Heart right ventricle (tissue), 16 donors: Measurements from ENCODE around the gene CTXN1. TPM values are rescaled to one million over a fixed set of nuclear protein-coding genes. Genes with fewer than 3 reads are reported as not detected.

ENCODE experiments used
- ATAC-seq, 8 donors: fragments of 200-7000 bp; cut with Tn5 transposase; one replicate each; pipeline ENCODE4 v1.9.1; 2020; ENCODE audit warnings: mild to moderate bottlenecking in 8 of 8, moderate library complexity in 8 of 8, moderate number of reproducible peaks in 1 of 8
- DNase-seq, 2 donors: peaks; one replicate each; pipeline ENCODE4 v3.0.0-alpha.2; 2020
- H3K27ac ChIP-seq, 10 donors: fragments of 200-600 bp; sonication (generic) in 2 of 10; one replicate each; pipeline versions ENCODE4 v1.5.0 to v1.8.0; 2020 to 2022; ENCODE audit warnings: mild to moderate bottlenecking in 3 of 10
- H3K27me3 ChIP-seq, 7 donors: fragments of 200-600 bp; one replicate each; pipeline ENCODE4 v1.8.0; 2021 to 2022; ENCODE audit warnings: mild to moderate bottlenecking in 2 of 7
- H3K36me3 ChIP-seq, 9 donors: fragments of 200-600 bp; sonication (generic) in 1 of 9; one replicate each; pipeline versions ENCODE4 v1.5.0 to v1.8.0; 2020 to 2022; ENCODE audit warnings: mild to moderate bottlenecking in 2 of 9
- H3K4me1 ChIP-seq, 9 donors: fragments of 200-600 bp; sonication (generic) in 1 of 9; one replicate each; pipeline versions ENCODE4 v1.5.0 to v1.8.0; 2020 to 2022; ENCODE audit warnings: mild to moderate bottlenecking in 4 of 9
- H3K4me3 ChIP-seq, 10 donors: fragments of 200-600 bp; sonication (generic) in 2 of 10; one replicate each; pipeline versions ENCODE4 v1.5.0 to v1.8.0; 2020 to 2022; ENCODE audit warnings: mild to moderate bottlenecking in 7 of 10, moderate library complexity in 2 of 10
- H3K9me3 ChIP-seq, 11 donors: fragments of 200-600 bp in 10 of 11; sonication (generic) in 2 of 11; one replicate each; pipeline versions ENCODE4 v1.5.0 to v1.8.0; 2013 to 2022; ENCODE audit warnings: mild to moderate bottlenecking in 2 of 11, control low read depth in 1 of 11, moderate library complexity in 1 of 11
- WGBS, 2 donors: extraction: QIAGEN DNeasy Blood & Tissue Kit; methylation state at CpG; one replicate each; pipeline ENCODE4 v1.1.7; 2013; ENCODE audit warnings: inconsistent platforms in 1 of 2; 5-methylcytosine and 5-hydroxymethylcytosine counted together
- intact Hi-C, 10 donors: fragments of 100-400 bp; cut with DNase I; formaldehyde crosslinking; loops; one replicate each; pipeline versions ENCODE4 v1.11.1 to v1.14.2; 2022
- polyA plus RNA-seq, 2 donors: library from polyadenylated mRNA; stranded (reverse); fragments of 200-250 nt; gene quantifications; one replicate each; pipeline ENCODE4 v1.2.3, GENCODE V29; 2013
- total RNA-seq, 10 donors: library from RNA; stranded (reverse); fragmentation: NEBNext Ultra II Directional in 3 of 10; extraction: Animal tissue kit (Norgen Biotek cat#: 25700) in 3 of 10; gene quantifications; one replicate each; pipeline versions ENCODE4 v1.2.1 to v1.2.4, GENCODE V29; 2021 to 2023
- TF ChIP-seq, protein P1 (sequence below), 9 donors: fragments of 200-600 bp; sonication (generic) in 2 of 9; IDR thresholded peaks; one replicate each; pipeline versions ENCODE4 v1.5.0 to v1.8.0; 2021 to 2022; ENCODE audit warnings: antibody characterized with exemption in 9 of 9, mild to moderate bottlenecking in 5 of 9, moderate library complexity in 1 of 9
- donor health status: Arrhythmogenic right ventricular cardiomyopathy.
- donor health status: ischemic (EF 13 %, LVEDD 7.1; RV severe dilation, severe dysfunction).
- donor health status: healthy with polysubstance abuse.
- donor health status: DM: no; HTN: yes; CAD: no.
- donor health status: DM: no; HTN: no; CAD: no.
- donor health status: ischemic (EF 25% LVEDD 6.9; RV normal size, moderate dysfunction).
- donor health status: ischemic (EF 25% LVEDD 5.7; RV mildly dilated, moderate dysfunction).
- donor health status: healthy.
- donor health status: DM: yes; HTN: yes; CAD: no.
- donor health status: Ischemic cardiomyopathy.
- donor health status: ischemic (EF 35%, LVEDD 5.7; RV mildly dilated, moderate dysfunction).
- donor health status: nonischemic (EF 11% LVEDD 7.7; RV severe dilation, severe dysfunction).
- donor health status: DM: yes; HTN: yes; CAD: no.
- donor health status: PGD.
- donor health status: ischemic (EF 29% LVEDD 5.4; RV normal size, mild dysfunction).
- donor health status: nonischemic (EF 23%, LVEDD 6.1; RV moderate dilation, normal function).

CTXN1 gene
- total and polyA plus RNA-seq, 12 donors, result 0.18 to 0.74 (median 0.25) TPM; not detected in 5

DNA sequence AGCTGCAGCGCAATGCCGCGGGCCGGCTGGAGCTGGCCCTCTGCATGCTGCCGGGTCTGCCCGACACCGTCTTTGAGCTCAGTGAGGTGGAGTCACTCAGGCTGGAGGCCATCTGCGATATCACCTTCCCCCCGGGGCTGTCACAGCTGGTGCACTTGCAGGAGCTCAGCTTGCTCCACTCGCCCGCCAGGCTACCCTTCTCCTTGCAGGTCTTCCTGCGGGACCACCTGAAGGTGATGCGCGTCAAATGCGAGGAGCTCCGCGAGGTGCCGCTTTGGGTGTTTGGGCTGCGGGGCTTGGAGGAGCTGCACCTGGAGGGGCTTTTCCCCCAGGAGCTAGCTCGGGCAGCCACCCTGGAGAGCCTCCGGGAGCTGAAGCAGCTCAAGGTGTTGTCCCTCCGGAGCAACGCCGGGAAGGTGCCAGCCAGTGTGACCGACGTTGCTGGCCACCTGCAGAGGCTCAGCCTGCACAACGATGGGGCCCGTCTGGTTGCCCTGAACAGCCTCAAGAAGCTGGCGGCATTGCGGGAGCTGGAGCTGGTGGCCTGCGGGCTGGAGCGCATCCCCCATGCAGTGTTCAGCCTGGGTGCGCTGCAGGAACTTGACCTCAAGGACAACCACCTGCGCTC, 26.1 kb downstream of the CTXN1 start:
- Histone ChIP-seq H3K36me3 (no peaks in the 10 kb centered on the region), H3K4me3 (no peak overlapping the region), H3K9me3 (no peaks in the 10 kb centered on the region), H3K27me3 (peaks cover 0 to 8% (median 4%) of the 10 kb centered on the region in 7 donors), H3K4me1 (peaks cover 8 to 18% (median 15%) of the 10 kb centered on the region in 9 donors), H3K27ac (no peak overlapping the region)
- intact Hi-C loops, result loop anchor here in 1 of 10 donors (5.0 kb wide), 1 partner anchor 48 kb away; no protein-coding TSS in a partner anchor
- WGBS, 2 donors, result 84 to 87% methylated on average over 34 of the region's 34 CpGs
- TF ChIP-seq, protein P1, sequence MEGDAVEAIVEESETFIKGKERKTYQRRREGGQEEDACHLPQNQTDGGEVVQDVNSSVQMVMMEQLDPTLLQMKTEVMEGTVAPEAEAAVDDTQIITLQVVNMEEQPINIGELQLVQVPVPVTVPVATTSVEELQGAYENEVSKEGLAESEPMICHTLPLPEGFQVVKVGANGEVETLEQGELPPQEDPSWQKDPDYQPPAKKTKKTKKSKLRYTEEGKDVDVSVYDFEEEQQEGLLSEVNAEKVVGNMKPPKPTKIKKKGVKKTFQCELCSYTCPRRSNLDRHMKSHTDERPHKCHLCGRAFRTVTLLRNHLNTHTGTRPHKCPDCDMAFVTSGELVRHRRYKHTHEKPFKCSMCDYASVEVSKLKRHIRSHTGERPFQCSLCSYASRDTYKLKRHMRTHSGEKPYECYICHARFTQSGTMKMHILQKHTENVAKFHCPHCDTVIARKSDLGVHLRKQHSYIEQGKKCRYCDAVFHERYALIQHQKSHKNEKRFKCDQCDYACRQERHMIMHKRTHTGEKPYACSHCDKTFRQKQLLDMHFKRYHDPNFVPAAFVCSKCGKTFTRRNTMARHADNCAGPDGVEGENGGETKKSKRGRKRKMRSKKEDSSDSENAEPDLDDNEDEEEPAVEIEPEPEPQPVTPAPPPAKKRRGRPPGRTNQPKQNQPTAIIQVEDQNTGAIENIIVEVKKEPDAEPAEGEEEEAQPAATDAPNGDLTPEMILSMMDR (IDR thresholded peaks at IDR 0.05), result no peak
- no peak for ATAC-seq
- no peak for DNase-seq

DNA sequence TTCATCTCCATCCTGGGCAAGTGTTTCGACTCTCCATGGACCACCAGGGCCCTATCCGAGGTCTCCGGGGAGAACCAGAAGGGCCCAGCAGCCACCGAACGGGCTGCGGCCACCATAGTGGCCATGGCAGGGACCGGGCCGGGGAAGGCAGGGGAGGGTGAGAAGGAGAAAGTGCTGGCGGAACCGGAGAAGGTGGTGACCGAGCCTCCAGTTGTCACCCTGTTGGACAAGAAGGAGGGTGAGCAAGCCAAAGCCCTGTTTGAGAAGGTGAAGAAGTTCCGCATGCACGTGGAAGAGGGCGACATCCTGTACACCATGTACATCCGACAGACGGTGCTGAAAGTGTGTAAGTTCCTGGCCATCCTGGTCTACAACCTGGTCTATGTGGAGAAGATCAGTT, 27.0 kb downstream of the CTXN1 start:
- 90 to 94% methylated on average over 16 of the region's 16 CpGs for WGBS, 2 donors
- intact Hi-C loops, result no loop called here
- TF ChIP-seq, protein P1 (IDR thresholded peaks at IDR 0.05), result no peak
- DNase-seq (no peak), ATAC-seq (no peak)
- H3K27ac ChIP-seq, result no peak overlapping the region
- H3K36me3 ChIP-seq, result no peaks in the 10 kb centered on the region
- H3K4me1 ChIP-seq, result peaks cover 3 to 11% (median 8%) of the 10 kb centered on the region in 9 donors
- no peaks in the 10 kb centered on the region for H3K9me3 ChIP-seq
- peaks cover 0 to 17% (median 10%) of the 10 kb centered on the region in 7 donors for H3K27me3 ChIP-seq
- no peak overlapping the region for H3K4me3 ChIP-seq

DNA sequence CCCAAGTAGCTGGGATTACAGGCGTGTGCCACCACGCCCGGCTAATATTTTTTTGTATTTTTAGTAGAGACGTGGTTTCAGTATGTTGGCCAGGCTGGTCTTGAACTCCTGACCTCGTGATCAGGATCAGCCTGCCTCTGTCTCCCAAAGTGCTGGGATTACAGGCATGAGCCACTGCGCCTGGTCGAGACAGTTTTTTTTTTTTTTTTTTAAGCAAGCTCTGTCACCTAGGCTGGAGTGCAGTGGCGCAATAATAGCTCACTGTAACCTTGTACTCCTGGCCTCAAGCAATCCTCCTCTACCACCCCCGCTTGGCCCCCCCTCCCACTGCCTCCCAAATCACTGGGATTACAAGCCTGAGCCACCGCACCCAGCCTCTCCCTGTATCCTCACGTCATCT, 28.6 kb downstream of the CTXN1 start:
- Histone ChIP-seq H3K4me3 (no peak overlapping the region), H3K27ac (no peak overlapping the region), H3K27me3 (peaks cover 0 to 30% (median 20%) of the 10 kb centered on the region in 7 donors), H3K36me3 (no peaks in the 10 kb centered on the region), H3K4me1 (peaks cover 0 to under 1% (median 0%) of the 10 kb centered on the region in 9 donors), H3K9me3 (no peaks in the 10 kb centered on the region)
- DNase-seq (no peak), ATAC-seq (no peak)
- TF ChIP-seq, protein P1 (IDR thresholded peaks at IDR 0.05), result no peak
- intact Hi-C loops, result no loop called here
- 86 to 88% methylated on average over 11 of the region's 11 CpGs for WGBS, 2 donors

DNA sequence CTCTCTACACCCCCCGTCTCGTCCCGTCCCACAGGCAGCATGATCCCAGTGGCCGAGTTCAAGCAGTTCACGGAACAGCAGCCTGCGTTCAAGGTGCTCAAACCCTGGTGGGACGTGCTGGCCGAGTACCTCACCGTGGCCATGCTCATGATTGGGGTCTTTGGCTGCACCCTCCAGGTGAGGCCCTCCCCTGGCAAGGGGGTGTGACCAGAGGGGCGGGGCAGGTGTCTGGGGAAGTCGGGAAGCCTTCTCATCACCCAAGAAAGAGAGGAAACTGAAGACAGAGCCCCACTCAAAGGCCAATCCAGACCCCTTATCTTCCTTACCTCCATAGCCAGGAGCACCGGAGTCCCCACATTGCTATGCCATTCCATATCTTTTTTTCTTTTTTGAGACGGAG, 30.4 kb downstream of the CTXN1 start:
- H3K9me3 ChIP-seq, result no peaks in the 10 kb centered on the region
- ATAC-seq, result no peak
- peaks cover 0 to 30% (median 21%) of the 10 kb centered on the region in 7 donors for H3K27me3 ChIP-seq

More for the DNA sequence above, 30.4 kb downstream of the CTXN1 start:
- DNase-seq, result no peak
- 83 to 89% methylated on average over 13 of the region's 13 CpGs for WGBS, 2 donors
- TF ChIP-seq, protein P1 (IDR thresholded peaks at IDR 0.05), result no peak
- no peaks in the 10 kb centered on the region for H3K4me1 ChIP-seq
- no peak overlapping the region for H3K4me3 ChIP-seq
- intact Hi-C loops, result no loop called here
- H3K36me3 ChIP-seq, result no peaks in the 10 kb centered on the region
- H3K27ac ChIP-seq, result no peak overlapping the region
